ENCODE results near the gene EPAS1.

EPAS1 gene

GRCh38 chr2:46365913-46366667, 68.9 kb downstream of the EPAS1 start:
- no peak for DNase-seq

- DNase-seq, result no peak
These were observed 69.5 kb downstream of the EPAS1 start for GRCh38 chr2:46366668-46367052.

- no peak for DNase-seq
These were observed 70.1 kb downstream of the EPAS1 start for GRCh38 chr2:46367286-46367685.

- DNase-seq, result no peak
These were observed 71.2 kb downstream of the EPAS1 start for GRCh38 chr2:46368401-46368800.

GRCh38 chr2:46369783-46370182, 72.6 kb downstream of the EPAS1 start:
- DNase-seq, result no peak

GRCh38 chr2:46371854-46372253, 74.6 kb downstream of the EPAS1 start:
- no peak for DNase-seq

GRCh38 chr2:46372475-46372874, 75.3 kb downstream of the EPAS1 start:
- no peak for DNase-seq

GRCh38 chr2:46373238-46373637, 76.0 kb downstream of the EPAS1 start:
- DNase-seq, result no peak

GRCh38 chr2:46375566-46376125, 78.4 kb downstream of the EPAS1 start:
- DNase-seq, result no peak

GRCh38 chr2:46376586-46376985, 79.4 kb downstream of the EPAS1 start:
- no peak for DNase-seq

GRCh38 chr2:46377101-46377581, 79.9 kb downstream of the EPAS1 start:
- no peak for DNase-seq

- no peak for DNase-seq
These were observed 80.7 kb downstream of the EPAS1 start for GRCh38 chr2:46377666-46378560.

GRCh38 chr2:46378616-46379015, 81.4 kb downstream of the EPAS1 start:
- DNase-seq, result no peak

GRCh38 chr2:46379213-46380037, 82.2 kb downstream of the EPAS1 start:
- peak; percentile 47 for DNase-seq

GRCh38 chr2:46380038-46380940, 83.1 kb downstream of the EPAS1 start:
- DNase-seq, result no peak

- DNase-seq, result no peak
These were observed 84.1 kb downstream of the EPAS1 start for GRCh38 chr2:46381263-46381849.

GRCh38 chr2:46381871-46382270, 84.7 kb downstream of the EPAS1 start:
- no peak for DNase-seq

GRCh38 chr2:46382331-46383112, 85.3 kb downstream of the EPAS1 start:
- DNase-seq, result no peak

- DNase-seq, result no peak
These were observed 85.8 kb downstream of the EPAS1 start for GRCh38 chr2:46383113-46383395.

- DNase-seq, result no peak
These were observed 86.7 kb downstream of the EPAS1 start for GRCh38 chr2:46383784-46384456.

Measured in fibroblast of skin of abdomen (primary cell).